K562 (cell line): ENCODE results near the gene MON1A. TPM values are rescaled to one million over a fixed set of nuclear protein-coding genes. Genes with fewer than 3 reads are reported as not detected.

Experiments used
- CREB5 ChIP-seq: fragments of 250-450 bp; sonication (Bioruptor Pico); IDR thresholded peaks from 2 replicates; pipeline ENCODE4 v1.5.0; 2020; ENCODE audit warnings: mild to moderate bottlenecking
- ELF1 ChIP-seq: fragments of 200-800 bp; sonication (Bioruptor generic); IDR thresholded peaks from 2 replicates; pipeline ENCODE4 v1.6.1; 2016; ENCODE audit warnings: missing genetic modification characterization, missing compliant biosample characterization
- EP300 ChIP-seq: IDR thresholded peaks from 2 replicates; pipeline ENCODE4 v1.6.1; 2012; ENCODE audit warnings: low read length, improper control_type of control experiment
- HNRNPH1 ChIP-seq: fragments of 200-400 bp; formaldehyde crosslinking; optimal IDR thresholded peaks from 2 replicates; pipeline ENCODE3; 2017; ENCODE audit warnings: low read depth, mild to moderate bottlenecking, low read length, moderate library complexity
- MYC ChIP-seq, 2 experiments: fragments of 250-450 bp in 1 of 2; sonication (Bioruptor Pico) in 1 of 2; IDR thresholded peaks; 2 replicates each; pipeline versions ENCODE4 v1.5.1 to v1.6.1; 2012 to 2021; ENCODE audit warnings: low read depth in 2 of 2, borderline replicate concordance in 1 of 2, improper control_type of control experiment in 1 of 2, low read length in 1 of 2, mild to moderate bottlenecking in 1 of 2, moderate library complexity in 1 of 2
- RAD51 ChIP-seq: fragments of 450-650 bp; IDR thresholded peaks from 2 replicates; pipeline ENCODE4 v1.7.1; 2016; ENCODE audit warnings: low read depth, mild to moderate bottlenecking, borderline replicate concordance
- TAF7 ChIP-seq: fragments of 450-650 bp; IDR thresholded peaks from 2 replicates; pipeline ENCODE4 v1.6.1; 2016; ENCODE audit warnings: missing genetic modification characterization, missing compliant biosample characterization
- ZSCAN29 ChIP-seq: fragments of 450-650 bp; IDR thresholded peaks from 2 replicates; pipeline ENCODE4 v1.6.1; 2017
- polyA plus RNA-seq, 8 experiments: library from polyadenylated mRNA; depleted of rRNA in 4 of 8; stranded (reverse) in 5 of 8; unstranded in 3 of 8; fragments of >200 nt; fragmentation: Nextera tagmentation in 2 of 8; fragmentation: Illumina TruSeq in 1 of 8; extraction: Ambion mirVana in 2 of 8; extraction: Trizol in 1 of 8; gene quantifications; 2 replicates each; pipeline versions ENCODE4 v1.2.1 to v1.2.3, GENCODE V29; 2011 to 2014; ENCODE audit warnings: inconsistent platforms in 1 of 8, missing spikeins in 1 of 8
- total RNA-seq, 7 experiments: library from RNA; depleted of rRNA in 6 of 7; stranded (reverse); fragments of >200 nt in 6 of 7; fragmentation: Illumina TruSeq in 2 of 7; extraction: Trizol in 2 of 7; gene quantifications; 2 replicates each; pipeline versions ENCODE4 v1.2.1 to v1.2.3, GENCODE V29; 2011 to 2021; ENCODE audit warnings: low replicate concordance in 1 of 7
- TF ChIP-seq, protein P1 (sequence below): fragments of 250-450 bp; sonication (Bioruptor Pico); IDR thresholded peaks from 2 replicates; pipeline ENCODE4 v1.5.0; 2021; ENCODE audit warnings: mild to moderate bottlenecking, borderline replicate concordance

MON1A gene
- total and polyA plus RNA-seq, 9 of the 15 experiments (the other 6 are each of a cell fraction or from before 2014, with no cell fraction given): 1.1 to 13.8 (median 6.8) TPM

DNA sequence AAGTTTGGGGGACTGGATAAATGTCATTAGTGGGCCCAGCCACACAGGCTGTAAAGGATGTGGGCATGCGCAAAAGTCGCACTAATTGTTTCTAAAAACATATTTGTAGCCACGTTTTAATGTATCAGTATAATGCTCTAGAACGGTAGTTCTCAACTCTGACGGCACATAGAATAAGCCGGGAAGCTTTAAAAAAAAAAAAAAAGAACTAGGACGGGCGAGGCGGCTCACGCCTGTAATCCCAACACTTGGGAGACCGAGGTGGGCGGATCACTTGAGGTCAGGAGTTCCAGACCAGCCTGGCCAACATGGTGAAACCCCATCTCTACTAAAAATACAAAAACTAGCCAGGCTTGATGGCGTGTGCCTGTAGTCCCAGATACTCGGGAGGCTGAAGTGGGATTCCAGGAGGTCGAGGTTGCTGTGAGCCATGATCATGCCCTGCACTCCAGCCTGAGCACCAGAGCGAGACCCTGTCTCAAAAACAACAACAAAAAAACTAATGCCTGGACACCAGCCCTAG lies 618 bp upstream of the MON1A start (continued):
- TF ChIP-seq, protein P1, sequence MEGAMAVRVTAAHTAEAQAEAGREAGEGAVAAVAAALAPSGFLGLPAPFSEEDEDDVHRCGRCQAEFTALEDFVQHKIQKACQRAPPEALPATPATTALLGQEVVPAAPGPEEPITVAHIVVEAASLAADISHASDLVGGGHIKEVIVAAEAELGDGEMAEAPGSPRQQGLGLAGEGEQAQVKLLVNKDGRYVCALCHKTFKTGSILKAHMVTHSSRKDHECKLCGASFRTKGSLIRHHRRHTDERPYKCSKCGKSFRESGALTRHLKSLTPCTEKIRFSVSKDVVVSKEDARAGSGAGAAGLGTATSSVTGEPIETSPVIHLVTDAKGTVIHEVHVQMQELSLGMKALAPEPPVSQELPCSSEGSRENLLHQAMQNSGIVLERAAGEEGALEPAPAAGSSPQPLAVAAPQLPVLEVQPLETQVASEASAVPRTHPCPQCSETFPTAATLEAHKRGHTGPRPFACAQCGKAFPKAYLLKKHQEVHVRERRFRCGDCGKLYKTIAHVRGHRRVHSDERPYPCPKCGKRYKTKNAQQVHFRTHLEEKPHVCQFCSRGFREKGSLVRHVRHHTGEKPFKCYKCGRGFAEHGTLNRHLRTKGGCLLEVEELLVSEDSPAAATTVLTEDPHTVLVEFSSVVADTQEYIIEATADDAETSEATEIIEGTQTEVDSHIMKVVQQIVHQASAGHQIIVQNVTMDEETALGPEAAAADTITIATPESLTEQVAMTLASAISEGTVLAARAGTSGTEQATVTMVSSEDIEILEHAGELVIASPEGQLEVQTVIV (CRISPR knock-in tag): no peak
- no peak for TF ChIP-seq EP300
- TF ChIP-seq TAF7 (tag): no peak
- no peak for TF ChIP-seq HNRNPH1
- TF ChIP-seq CREB5 (CRISPR knock-in tag): no peak
- no peak for TF ChIP-seq ZSCAN29
- TF ChIP-seq RAD51: no peak
- TF ChIP-seq ELF1 (tag): no peak
- no peak for TF ChIP-seq MYC (IDR thresholded peaks at IDR 0.05; ENCODE audit: low read depth, low read length)
- TF ChIP-seq MYC (CRISPR knock-in tag; IDR thresholded peaks at IDR 0.05; ENCODE audit: borderline replicate concordance, low read depth): no peak
- TF ChIP-seq, all 486 proteins: peak for 8
